ENCODE results near the gene RDH12.

RDH12 gene

GRCh38 chr14:67749341-67750084 lies 47.8 kb downstream of the RDH12 start:
- DNase-seq: no peak

GRCh38 chr14:67756496-67756895 lies 54.8 kb downstream of the RDH12 start:
- DNase-seq: no peak

- DNase-seq: no peak
Observed at GRCh38 chr14:67757175-67757574, 55.5 kb downstream of the RDH12 start.

GRCh38 chr14:67759916-67760315 lies 58.2 kb downstream of the RDH12 start:
- DNase-seq: no peak

GRCh38 chr14:67762051-67762450 lies 60.4 kb downstream of the RDH12 start:
- no peak for DNase-seq

- DNase-seq: no peak
Observed at GRCh38 chr14:67763158-67763822, 61.6 kb downstream of the RDH12 start.

- DNase-seq: no peak
Observed at GRCh38 chr14:67764496-67764895, 62.8 kb downstream of the RDH12 start.

- DNase-seq: no peak
Observed at GRCh38 chr14:67765192-67765834, 63.6 kb downstream of the RDH12 start.

GRCh38 chr14:67766035-67766680 lies 64.5 kb downstream of the RDH12 start:
- DNase-seq: no peak

- DNase-seq: no peak
Observed at GRCh38 chr14:67768219-67768618, 66.5 kb downstream of the RDH12 start.

- no peak for DNase-seq
Observed at GRCh38 chr14:67773844-67774377, 72.2 kb downstream of the RDH12 start.

GRCh38 chr14:67776653-67777322 lies 75.1 kb downstream of the RDH12 start:
- DNase-seq: no peak

GRCh38 chr14:67778792-67779191 lies 77.1 kb downstream of the RDH12 start:
- no peak for DNase-seq

GRCh38 chr14:67782090-67782489 lies 80.4 kb downstream of the RDH12 start:
- no peak for DNase-seq

Measured in T-helper 1 cell (primary cell).